AG04450 (cell line): ENCODE results near the gene AHR. TPM values are rescaled to one million over a fixed set of nuclear protein-coding genes. Genes with fewer than 3 reads are reported as not detected.

Experiments used
- CTCF ChIA-PET: fragments of 300-600, 350-600 bp; formaldehyde crosslinking; extraction: SDS; loops from one replicate; lab custom pipeline; 2022; ENCODE audit warnings: antibody characterized with exemption, inconsistent platforms; lab: Charles Lee
- POLR2A ChIA-PET: fragments of 350-600 bp; formaldehyde crosslinking; extraction: SDS; loops from one replicate; lab custom pipeline; 2021; ENCODE audit warnings: antibody characterized with exemption, inconsistent platforms; lab: Yijun Ruan, JAX
- DNase-seq: peaks from one replicate; pipeline ENCODE4 v3.0.0-alpha.2; 2011; ENCODE audit warnings: low read depth, low spot score
- H3K27ac ChIP-seq: one replicate; pipeline ENCODE4 v1.5.1; 2012; ENCODE audit warnings: low read depth, low read length, control low read depth
- H3K27me3 ChIP-seq: one replicate; pipeline ENCODE4 v1.6.0; 2012; ENCODE audit warnings: low read length; ENCODE audit not compliant: control insufficient read depth, insufficient read depth
- H3K4me3 ChIP-seq: 2 replicates; pipeline ENCODE4 v1.5.1; 2011; ENCODE audit warnings: mild to moderate bottlenecking, low read depth, low read length, control low read depth
- H3K9me3 ChIP-seq: 2 replicates; pipeline ENCODE4 v1.5.1; 2012; ENCODE audit warnings: low read length; ENCODE audit not compliant: control insufficient read depth, insufficient read depth
- CTCF ChIP-seq: IDR thresholded peaks from 2 replicates; pipeline ENCODE4 v1.5.1; 2011; ENCODE audit warnings: low read depth, low read length, control low read depth, inconsistent platforms
- polyA plus RNA-seq: library from polyadenylated mRNA; depleted of rRNA; stranded (reverse); fragments of >200 nt; gene quantifications from 2 replicates; pipeline ENCODE4 v1.2.3, GENCODE V29; 2011

Gene AHR
- polyA plus RNA-seq, 1 experiment, result 9.8 TPM

- DNase-seq, result no peak
- TF ChIP-seq CTCF, result no peak
- CTCF ChIA-PET, result interaction anchor here (1.0 to 2.9 kb wide), 3 partner anchors 11 to 337 kb away, joined by 3 to 13 read pairs (median 7); no protein-coding TSS in a partner anchor
- no peak overlapping the region for H3K4me3 ChIP-seq
- POLR2A ChIA-PET, result interaction anchor here (0.6 kb wide), 1 partner anchor 51 kb away, joined by 4 read pairs; no protein-coding TSS in a partner anchor
- H3K9me3 ChIP-seq, result no peaks in the 10 kb centered on the region
- H3K27ac ChIP-seq, result no peak overlapping the region
- no peaks in the 10 kb centered on the region for H3K27me3 ChIP-seq
These were observed 21.6 kb downstream of the AHR start for GRCh38 chr7:17320102-17320497.

GRCh38 chr7:17320657-17321056 lies 22.2 kb downstream of the AHR start:
- Histone ChIP-seq H3K9me3 (no peaks in the 10 kb centered on the region), H3K4me3 (no peak overlapping the region), H3K27me3 (no peaks in the 10 kb centered on the region), H3K27ac (no peak overlapping the region)
- DNase-seq, result no peak
- CTCF ChIA-PET, result interaction anchor here (0.5 to 2.1 kb wide), 5 partner anchors 10 to 338 kb away, joined by 3 to 7 read pairs (median 3); no protein-coding TSS in a partner anchor
- TF ChIP-seq CTCF, result no peak
- POLR2A ChIA-PET, result interaction anchor here (0.6 kb wide), 1 partner anchor 50 kb away, joined by 4 read pairs; no protein-coding TSS in a partner anchor

GRCh38 chr7:17325364-17325763 lies 26.9 kb downstream of the AHR start:
- no peak for TF ChIP-seq CTCF
- H3K4me3 ChIP-seq, result no peak overlapping the region
- H3K27ac ChIP-seq, result no peak overlapping the region
- H3K9me3 ChIP-seq, result no peaks in the 10 kb centered on the region
- no peak for DNase-seq
- H3K27me3 ChIP-seq, result no peaks in the 10 kb centered on the region
- POLR2A ChIA-PET, result no interaction called here
- CTCF ChIA-PET, result interaction anchor here (1.7 kb wide), 2 partner anchors 24 to 343 kb away, joined by 4 to 6 read pairs; no protein-coding TSS in a partner anchor

- H3K4me3 ChIP-seq, result no peak overlapping the region
- H3K27me3 ChIP-seq, result no peaks in the 10 kb centered on the region
- no peak overlapping the region for H3K27ac ChIP-seq
- CTCF ChIA-PET, result interaction anchor here (0.7 to 1.7 kb wide), 3 partner anchors 25 to 408 kb away, joined by 3 to 4 read pairs (median 3); no protein-coding TSS in a partner anchor
- POLR2A ChIA-PET, result no interaction called here
- no peak for TF ChIP-seq CTCF
- no peak for DNase-seq
- H3K9me3 ChIP-seq, result no peaks in the 10 kb centered on the region
These were observed 27.9 kb downstream of the AHR start for GRCh38 chr7:17326378-17326777.

- H3K9me3 ChIP-seq, result no peaks in the 10 kb centered on the region
- POLR2A ChIA-PET, result no interaction called here
- CTCF ChIA-PET, result no interaction called here
- H3K4me3 ChIP-seq, result no peak overlapping the region
- H3K27ac ChIP-seq, result no peak overlapping the region
- H3K27me3 ChIP-seq, result no peaks in the 10 kb centered on the region
- no peak for DNase-seq
- no peak for TF ChIP-seq CTCF
These were observed 30.2 kb downstream of the AHR start for GRCh38 chr7:17328641-17329040.
